MCF 10A (cell line): Measurements from ENCODE around the gene RDH11. TPM values are rescaled to one million over a fixed set of nuclear protein-coding genes. Genes with fewer than 3 reads are reported as not detected.

Experiments
- BruUV-seq: library from RNA; stranded (reverse); fragments of 400-500 nt; replicated peaks from 2 replicates; lab custom pipeline; 2021; lab: Mats Ljungman, UMichigan
- CTCF ChIA-PET: fragments of 300-600 bp; sonication (Branson Sonifier 250); formaldehyde crosslinking; extraction: SDS; loops from one replicate; lab custom pipeline; 2021; ENCODE audit warnings: antibody characterized with exemption, inconsistent platforms; lab: Yijun Ruan, JAX
- POLR2A ChIA-PET: fragments of 300-600, 350-650 bp; sonication (Branson Sonifier 250); formaldehyde crosslinking; extraction: SDS; loops from one replicate; lab custom pipeline; 2020; ENCODE audit warnings: antibody characterized with exemption, inconsistent platforms; lab: Yijun Ruan, JAX
- DNase-seq: peaks from one replicate; pipeline ENCODE4 v3.0.0-alpha.2; 2018; ENCODE audit not compliant: unreplicated experiment
- H3K27ac Mint-ChIP-seq: one replicate; pipeline ENCODE4 v1.8.0; 2022; ENCODE audit warnings: mild to moderate bottlenecking, low read depth, mixed read lengths; ENCODE audit not compliant: unreplicated experiment
- H3K27me3 Mint-ChIP-seq: one replicate; pipeline ENCODE4 v1.8.0; 2022; ENCODE audit warnings: mixed read lengths; ENCODE audit not compliant: insufficient read depth, unreplicated experiment
- H3K36me3 Mint-ChIP-seq: one replicate; pipeline ENCODE4 v1.8.0; 2022; ENCODE audit warnings: mild to moderate bottlenecking, moderate library complexity, mixed read lengths; ENCODE audit not compliant: insufficient read depth, unreplicated experiment
- H3K4me1 Mint-ChIP-seq: one replicate; pipeline ENCODE4 v1.8.0; 2022; ENCODE audit warnings: mixed read lengths; ENCODE audit not compliant: insufficient read depth, unreplicated experiment
- H3K4me3 Mint-ChIP-seq: one replicate; pipeline ENCODE4 v1.8.0; 2022; ENCODE audit warnings: mild to moderate bottlenecking, moderate library complexity, mixed read lengths; ENCODE audit not compliant: unreplicated experiment
- H3K9me3 Mint-ChIP-seq: one replicate; pipeline ENCODE4 v1.8.0; 2022; ENCODE audit warnings: mixed read lengths; ENCODE audit not compliant: unreplicated experiment
- intact Hi-C: fragments of 100-400 bp; cut with micrococcal nuclease; formaldehyde crosslinking; loops from 2 replicates; pipeline ENCODE4 v1.14.1; 2022
- total RNA-seq: library from RNA; stranded (reverse); gene quantifications from 2 replicates; pipeline ENCODE4 v1.2.3, GENCODE V29; 2022
- TF ChIP-seq, protein P1 (sequence below): fragments of 200-600 bp; IDR thresholded peaks from one replicate; pipeline ENCODE4 v1.8.0; 2022; ENCODE audit warnings: antibody characterized with exemption, mild to moderate bottlenecking; ENCODE audit not compliant: unreplicated experiment

RDH11 gene
- total RNA-seq, 1 experiment from 2014 or later = 40.9 TPM

DNA sequence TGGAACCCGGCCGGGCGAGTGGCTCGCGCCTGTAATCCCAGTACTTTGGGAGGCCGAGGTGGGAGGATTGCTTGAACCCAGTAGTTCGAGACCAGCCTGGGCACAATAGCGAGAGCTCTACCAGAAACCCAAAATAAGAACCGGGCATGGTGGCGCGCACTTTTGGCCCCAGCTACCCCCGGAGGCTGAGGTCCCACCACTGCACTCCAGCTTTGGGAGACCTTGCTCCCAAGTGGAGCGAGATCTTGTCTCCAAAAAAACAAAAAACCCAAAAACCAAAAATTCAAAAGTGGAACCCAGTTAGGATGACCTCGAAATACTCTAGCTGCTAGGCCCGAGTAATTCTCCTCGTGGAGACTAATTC lies 20.4 kb downstream of the RDH11 start:
- TF ChIP-seq, protein P1, sequence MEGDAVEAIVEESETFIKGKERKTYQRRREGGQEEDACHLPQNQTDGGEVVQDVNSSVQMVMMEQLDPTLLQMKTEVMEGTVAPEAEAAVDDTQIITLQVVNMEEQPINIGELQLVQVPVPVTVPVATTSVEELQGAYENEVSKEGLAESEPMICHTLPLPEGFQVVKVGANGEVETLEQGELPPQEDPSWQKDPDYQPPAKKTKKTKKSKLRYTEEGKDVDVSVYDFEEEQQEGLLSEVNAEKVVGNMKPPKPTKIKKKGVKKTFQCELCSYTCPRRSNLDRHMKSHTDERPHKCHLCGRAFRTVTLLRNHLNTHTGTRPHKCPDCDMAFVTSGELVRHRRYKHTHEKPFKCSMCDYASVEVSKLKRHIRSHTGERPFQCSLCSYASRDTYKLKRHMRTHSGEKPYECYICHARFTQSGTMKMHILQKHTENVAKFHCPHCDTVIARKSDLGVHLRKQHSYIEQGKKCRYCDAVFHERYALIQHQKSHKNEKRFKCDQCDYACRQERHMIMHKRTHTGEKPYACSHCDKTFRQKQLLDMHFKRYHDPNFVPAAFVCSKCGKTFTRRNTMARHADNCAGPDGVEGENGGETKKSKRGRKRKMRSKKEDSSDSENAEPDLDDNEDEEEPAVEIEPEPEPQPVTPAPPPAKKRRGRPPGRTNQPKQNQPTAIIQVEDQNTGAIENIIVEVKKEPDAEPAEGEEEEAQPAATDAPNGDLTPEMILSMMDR = no peak
- H3K27ac Mint-ChIP-seq = no peak overlapping the region
- DNase-seq = no peak
- peaks cover 16% of the 10 kb centered on the region for H3K36me3 Mint-ChIP-seq
- H3K27me3 Mint-ChIP-seq = no peaks in the 10 kb centered on the region
- CTCF ChIA-PET = interaction anchor here (0.5 to 9.3 kb wide), 7 partner anchors 7 to 75 kb away, joined by 3 to 53 read pairs (median 3); partner anchors contain the start of genes PIGH and RDH12
- TSS peak; percentile 64 for BruUV-seq
- H3K9me3 Mint-ChIP-seq = no peaks in the 10 kb centered on the region
- H3K4me3 Mint-ChIP-seq = peak overlapping the region; percentile 86
- peaks cover 24% of the 10 kb centered on the region for H3K4me1 Mint-ChIP-seq
- intact Hi-C loops = loop anchor here (2.0 kb wide), 1 partner anchor 30 kb away; no protein-coding TSS in a partner anchor
- POLR2A ChIA-PET = interaction anchor here (0.7 to 6.1 kb wide), 11 partner anchors 11 to 1028 kb away, joined by 3 to 85 read pairs (median 5); partner anchors contain the start of genes PIGH and RDH11

DNA sequence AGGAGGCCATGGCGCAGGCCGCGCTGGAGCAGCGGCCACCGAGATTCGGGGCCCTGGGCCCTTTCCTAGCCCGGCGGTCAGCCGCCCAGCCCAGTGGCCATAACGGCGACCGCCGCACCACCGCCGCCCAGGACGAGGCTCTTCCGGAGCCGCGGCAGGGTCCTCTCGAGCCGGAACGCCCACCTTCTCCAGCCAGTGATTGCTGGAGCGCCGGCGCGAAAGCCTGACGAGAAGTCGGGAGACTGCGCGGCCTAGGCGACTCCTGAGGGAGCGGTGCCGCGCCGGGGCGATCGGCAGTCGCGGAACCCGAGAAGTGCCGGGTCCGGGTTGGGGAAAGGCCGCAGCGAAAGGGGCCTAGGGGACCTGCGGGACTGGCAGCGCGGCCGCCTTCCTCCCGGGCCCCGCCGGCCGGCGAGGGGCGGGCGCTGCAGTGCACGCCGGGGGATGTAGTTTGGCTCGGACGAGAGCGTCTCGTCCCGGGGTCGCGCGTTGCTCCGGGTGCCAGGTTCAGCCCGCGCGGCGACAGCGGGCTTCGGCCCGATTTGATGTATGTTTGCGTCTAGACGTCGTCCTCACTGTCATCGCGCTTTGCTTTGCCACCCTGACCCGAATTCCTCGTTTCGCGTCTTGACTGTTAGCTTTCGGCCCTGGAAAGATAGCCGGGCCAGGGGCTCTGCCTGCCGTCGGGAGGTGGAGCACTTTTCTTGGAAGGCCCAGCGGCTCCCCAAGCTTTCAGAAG lies 20.9 kb downstream of the RDH11 start, which contains the start of gene VTI1B:
Gene VTI1B, minus strand, starts transcription at position 153 of the 739 bp plus-strand sequence. Its CDS starts 143 bp downstream, at position 10.
- CTCF ChIA-PET = interaction anchor here (0.8 to 9.3 kb wide), 9 partner anchors 9 to 90 kb away, joined by 3 to 53 read pairs (median 3); partner anchors contain the start of genes ARG2 and PIGH
- peak within 1 kb of the TSS; percentile 88 for H3K27ac Mint-ChIP-seq
- TF ChIP-seq, protein P1 = no peak
- POLR2A ChIA-PET = interaction anchor here (0.7 to 6.1 kb wide), 15 partner anchors 10 to 1028 kb away, joined by 3 to 85 read pairs (median 5); partner anchors contain the start of genes ARG2, PIGH and RDH11
- H3K4me1 Mint-ChIP-seq = peaks cover 27% of the 10 kb centered on the region
- peaks cover 16% of the 10 kb centered on the region for H3K36me3 Mint-ChIP-seq
- no TSS peak for BruUV-seq
- H3K27me3 Mint-ChIP-seq = no peaks in the 10 kb centered on the region
- H3K4me3 Mint-ChIP-seq = peak within 1 kb of the TSS; percentile 86
- no peaks in the 10 kb centered on the region for H3K9me3 Mint-ChIP-seq
- peak; percentile 67 for DNase-seq
- intact Hi-C loops = loop anchor here (2.0 kb wide), 1 partner anchor 30 kb away; no protein-coding TSS in a partner anchor

DNA sequence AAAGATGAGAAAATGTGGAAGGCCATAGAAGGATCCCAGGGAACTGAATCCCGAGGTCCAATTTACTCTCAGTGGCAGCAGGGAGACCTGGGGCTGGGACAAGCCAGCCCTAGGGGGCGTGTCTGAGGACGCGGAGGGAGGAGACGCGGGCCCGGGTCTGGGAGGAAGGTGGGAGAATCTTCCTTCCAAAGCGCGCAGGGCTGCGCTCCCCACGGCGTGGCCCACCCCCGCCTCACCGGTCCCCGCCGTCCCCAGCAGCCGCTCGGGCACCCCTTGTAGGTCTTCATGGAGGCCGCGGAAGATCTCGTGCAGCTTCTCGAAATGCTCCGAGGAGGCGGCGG lies 21.5 kb downstream of the RDH11 start:
- CTCF ChIA-PET = interaction anchor here (0.6 to 9.3 kb wide), 8 partner anchors 8 to 828 kb away, joined by 3 to 53 read pairs (median 4); partner anchors contain the start of gene ARG2

More for the DNA sequence above, 21.5 kb downstream of the RDH11 start:
- no TSS peak for BruUV-seq
- Mint-ChIP-seq H3K36me3 (peaks cover 16% of the 10 kb centered on the region), H3K4me3 (peak overlapping the region; percentile 86), H3K4me1 (peaks cover 27% of the 10 kb centered on the region), H3K9me3 (no peaks in the 10 kb centered on the region), H3K27me3 (no peaks in the 10 kb centered on the region), H3K27ac (peak overlapping the region; percentile 88)
- POLR2A ChIA-PET = interaction anchor here (0.8 to 6.1 kb wide), 13 partner anchors 10 to 88 kb away, joined by 3 to 85 read pairs (median 6); partner anchors contain the start of genes ARG2, PIGH and RDH11
- DNase-seq = peak; percentile 73
- TF ChIP-seq, protein P1 = no peak
- intact Hi-C loops = loop anchor here (2.0 kb wide), 1 partner anchor 31 kb away; no protein-coding TSS in a partner anchor
